Stomach (tissue), 4 donors: Measurements from ENCODE around the gene EHMT1.

ENCODE experiments used
- POLR2A ChIP-seq, 4 donors: fragments of 450-650 bp; IDR thresholded peaks; one replicate each; pipeline ENCODE4 v1.6.1; 2016; ENCODE audit warnings: antibody characterized with exemption in 4 of 4, control low read depth in 2 of 4, mild to moderate bottlenecking in 1 of 4, moderate library complexity in 1 of 4
- POLR2AphosphoS5 ChIP-seq, 3 donors: sonication (generic); formaldehyde crosslinking; IDR thresholded peaks; one replicate each; pipeline ENCODE4 v1.6.1; 2016; ENCODE audit warnings: antibody characterized with exemption in 3 of 3
- TF ChIP-seq, protein P1 (sequence below), 7 experiments: fragments of 450-650 bp in 4 of 7; fragments of 200-600 bp in 3 of 7; sonication (generic) in 3 of 7; IDR thresholded peaks; one replicate each; pipeline ENCODE4 v1.5.1; 2016 to 2019; ENCODE audit warnings: antibody characterized with exemption in 7 of 7, control low read depth in 2 of 7, mild to moderate bottlenecking in 1 of 7

DNA sequence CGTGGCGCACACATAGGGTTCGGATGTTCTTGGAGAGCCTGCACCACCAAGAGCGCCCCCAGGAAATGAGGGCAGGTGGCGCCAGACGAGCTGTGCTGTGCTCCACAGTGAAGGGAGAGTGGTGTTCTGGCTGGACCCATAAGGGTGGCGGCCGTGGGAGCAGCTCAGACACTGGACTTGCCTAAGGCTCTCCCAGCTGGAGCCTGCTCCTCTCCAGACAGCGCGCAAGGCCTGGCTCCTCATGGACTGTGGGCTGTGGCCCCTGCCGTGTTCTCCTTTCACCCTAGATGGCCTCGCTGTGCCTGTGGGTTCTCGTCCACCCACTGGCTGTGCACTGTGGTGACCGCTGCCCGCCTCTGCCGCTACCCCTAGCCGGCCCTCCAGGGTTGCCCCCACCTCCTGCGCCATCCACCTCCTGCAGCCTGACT lies 92.9 kb downstream of the EHMT1 start:
- TF ChIP-seq, protein P1, sequence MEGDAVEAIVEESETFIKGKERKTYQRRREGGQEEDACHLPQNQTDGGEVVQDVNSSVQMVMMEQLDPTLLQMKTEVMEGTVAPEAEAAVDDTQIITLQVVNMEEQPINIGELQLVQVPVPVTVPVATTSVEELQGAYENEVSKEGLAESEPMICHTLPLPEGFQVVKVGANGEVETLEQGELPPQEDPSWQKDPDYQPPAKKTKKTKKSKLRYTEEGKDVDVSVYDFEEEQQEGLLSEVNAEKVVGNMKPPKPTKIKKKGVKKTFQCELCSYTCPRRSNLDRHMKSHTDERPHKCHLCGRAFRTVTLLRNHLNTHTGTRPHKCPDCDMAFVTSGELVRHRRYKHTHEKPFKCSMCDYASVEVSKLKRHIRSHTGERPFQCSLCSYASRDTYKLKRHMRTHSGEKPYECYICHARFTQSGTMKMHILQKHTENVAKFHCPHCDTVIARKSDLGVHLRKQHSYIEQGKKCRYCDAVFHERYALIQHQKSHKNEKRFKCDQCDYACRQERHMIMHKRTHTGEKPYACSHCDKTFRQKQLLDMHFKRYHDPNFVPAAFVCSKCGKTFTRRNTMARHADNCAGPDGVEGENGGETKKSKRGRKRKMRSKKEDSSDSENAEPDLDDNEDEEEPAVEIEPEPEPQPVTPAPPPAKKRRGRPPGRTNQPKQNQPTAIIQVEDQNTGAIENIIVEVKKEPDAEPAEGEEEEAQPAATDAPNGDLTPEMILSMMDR (IDR thresholded peaks at IDR 0.05), result no peak
- TF ChIP-seq POLR2A (IDR thresholded peaks at IDR 0.05) (no peak), POLR2AphosphoS5 (IDR thresholded peaks at IDR 0.05) (no peak)
